HepG2 (cell line): ENCODE data around the gene A2ML1. TPM values are rescaled to one million over a fixed set of nuclear protein-coding genes. Genes with fewer than 3 reads are reported as not detected.
"Not testable (repeated sequence)": the region's sequence is repeated elsewhere in the genome, so short reads cannot be mapped to it uniquely, and the experiment has no call there.

ENCODE experiments used
- ATAC-seq: fragments of 200-7000 bp; cut with Tn5 transposase; 3 replicates; pipeline ENCODE4 v1.9.1; 2020; ENCODE audit warnings: mild to moderate bottlenecking, moderate library complexity
- BruUV-seq: library from RNA; stranded (reverse); fragments of 400-500 nt; replicated peaks from 2 replicates; lab custom pipeline; 2021; lab: Mats Ljungman, UMichigan
- CTCF ChIA-PET: fragments of 300-600 bp; formaldehyde crosslinking; extraction: SDS; loops from one replicate; lab custom pipeline; 2021; ENCODE audit warnings: low total read pairs, inconsistent platforms, low intra/inter-chr PET ratio; lab: Yijun Ruan, JAX
- POLR2A ChIA-PET: fragments of 350-600 bp; sonication (Branson Sonifier 250); formaldehyde crosslinking; loops from one replicate; lab custom pipeline; 2020; ENCODE audit warnings: antibody characterized with exemption, inconsistent platforms; lab: Yijun Ruan, JAX
- DNase-seq: peaks from one replicate; pipeline ENCODE4 v3.0.0-alpha.2; 2015; ENCODE audit warnings: low spot score
- FAIRE-seq: peaks from 3 replicates; lab custom pipeline; 2011; peaks lifted over from hg19 to GRCh38; lab: Jason Lieb, UNC
- H2AFZ ChIP-seq: one replicate; pipeline ENCODE4 v1.6.1; 2011; ENCODE audit warnings: low read length, inconsistent platforms
- H3K27ac ChIP-seq: fragments of 300-600 bp; 3 replicates; pipeline ENCODE4 v1.8.0; 2011; ENCODE audit warnings: mixed run types, mild to moderate bottlenecking, mixed read lengths, low read length, inconsistent platforms; ENCODE audit not compliant: insufficient read depth; ENCODE audit errors: extremely low read length
- H3K27me3 ChIP-seq, 2 experiments: fragments of 200-600 bp in 1 of 2; 2 replicates in 1 of 2; 3 replicates in 1 of 2; pipeline versions ENCODE4 v1.6.0 to v1.8.0; 2011; ENCODE audit warnings: low read length in 2 of 2, mild to moderate bottlenecking in 2 of 2, moderate library complexity in 2 of 2, inconsistent platforms in 1 of 2; ENCODE audit not compliant: insufficient read depth in 2 of 2, control insufficient read depth in 1 of 2
- H3K36me3 ChIP-seq, 2 experiments: fragments of 200-600 bp in 1 of 2; replicated peaks in 1 of 2; 2 replicates in 1 of 2; 3 replicates in 1 of 2; pipeline versions ENCODE4 v1.5.1 to v1.8.0; 2011; ENCODE audit warnings: low read length in 2 of 2, inconsistent platforms in 1 of 2; ENCODE audit not compliant: insufficient read depth in 2 of 2, control insufficient read depth in 1 of 2
- H3K4me1 ChIP-seq: 2 replicates; pipeline ENCODE4 v1.5.1; 2012; ENCODE audit warnings: low read length, inconsistent platforms; ENCODE audit not compliant: insufficient read depth
- H3K4me2 ChIP-seq: 2 replicates; pipeline ENCODE4 v1.6.0; 2011; ENCODE audit warnings: low read depth, low read length, inconsistent platforms
- H3K4me3 ChIP-seq, 3 experiments: fragments of 200-600 bp in 1 of 3; sonication (generic), shearing (Covaris generic) in 1 of 3; replicated peaks in 1 of 3; 2 replicates each; pipeline ENCODE4 v1.5.1; 2011 to 2016; ENCODE audit warnings: low read length in 3 of 3, inconsistent platforms in 2 of 3, low read depth in 2 of 3, mild to moderate bottlenecking in 2 of 3, control low read depth in 1 of 3, mixed read lengths in 1 of 3; ENCODE audit not compliant: insufficient read depth in 1 of 3
- H3K79me2 ChIP-seq: one replicate; pipeline ENCODE4 v1.6.1; 2011; ENCODE audit warnings: low read length, inconsistent platforms; ENCODE audit not compliant: insufficient read depth
- H3K9ac ChIP-seq: 2 replicates; pipeline ENCODE4 v1.6.0; 2011; ENCODE audit warnings: mild to moderate bottlenecking, low read depth, low read length, inconsistent platforms; ENCODE audit not compliant: insufficient read depth
- H3K9me3 ChIP-seq: 2 replicates; pipeline ENCODE4 v1.5.1; 2012; ENCODE audit warnings: mild to moderate bottlenecking, low read length
- H4K20me1 ChIP-seq: 2 replicates; pipeline ENCODE4 v1.6.0; 2011; ENCODE audit warnings: inconsistent platforms, mild to moderate bottlenecking, low read length, moderate library complexity; ENCODE audit not compliant: insufficient read depth
- ASH2L ChIP-seq: fragments of 300-600, 200-600 bp; sonication (generic); IDR thresholded peaks from 2 replicates; pipeline ENCODE4 v1.7.0; 2017; ENCODE audit warnings: low read depth, mild to moderate bottlenecking, moderate library complexity, mixed read lengths, low read length; ENCODE audit not compliant: insufficient read length
- ATF1 ChIP-seq: IDR thresholded peaks from 2 replicates; pipeline ENCODE4 v1.6.1; 2016; ENCODE audit warnings: mild to moderate bottlenecking, control low read depth
- CCDC6 ChIP-seq: sonication (generic); formaldehyde crosslinking; IDR thresholded peaks from 2 replicates; pipeline ENCODE4 v1.8.1; 2022; ENCODE audit warnings: mild to moderate bottlenecking, missing genetic modification reagents, moderate library complexity
- CTCF ChIP-seq: sonication (generic); formaldehyde crosslinking; IDR thresholded peaks from 2 replicates; pipeline ENCODE4 v1.5.0; 2020; ENCODE audit warnings: mild to moderate bottlenecking, missing genetic modification reagents, moderate library complexity
- FOSL1 ChIP-seq: sonication (generic); formaldehyde crosslinking; IDR thresholded peaks from 2 replicates; pipeline ENCODE4 v1.9.0; 2021; ENCODE audit warnings: missing genetic modification reagents, borderline replicate concordance
- GABPA ChIP-seq, 2 experiments: IDR thresholded peaks; 2 replicates each; pipeline ENCODE4 v1.6.1; 2011 to 2016; ENCODE audit warnings: low read depth in 2 of 2, low read length in 1 of 2, missing biosample characterization in 1 of 2, missing genetic modification characterization in 1 of 2
- GABPB1 ChIP-seq: IDR thresholded peaks from 2 replicates; pipeline ENCODE4 v1.6.1; 2016; ENCODE audit warnings: mild to moderate bottlenecking, missing genetic modification reagents, moderate library complexity, missing compliant biosample characterization
- MAZ ChIP-seq, 2 experiments: sonication (generic) in 1 of 2; formaldehyde crosslinking in 1 of 2; IDR thresholded peaks; 2 replicates each; pipeline versions ENCODE4 v1.5.0 to v1.6.1; 2012 to 2020; ENCODE audit warnings: low read depth in 2 of 2, mild to moderate bottlenecking in 2 of 2, borderline replicate concordance in 1 of 2, improper control_type of control experiment in 1 of 2, low read length in 1 of 2, missing genetic modification reagents in 1 of 2, moderate library complexity in 1 of 2
- MXI1 ChIP-seq: IDR thresholded peaks from 3 replicates; pipeline ENCODE4 v1.6.1; 2012; ENCODE audit warnings: low read depth, low read length, inconsistent platforms, borderline replicate concordance
- NR2C2 ChIP-seq: sonication (generic); formaldehyde crosslinking; IDR thresholded peaks from 2 replicates; pipeline ENCODE4 v1.4.0; 2020; ENCODE audit warnings: missing genetic modification reagents, mild to moderate bottlenecking, moderate library complexity, borderline replicate concordance
- RFX1 ChIP-seq: fragments of 450-650 bp; IDR thresholded peaks from 2 replicates; pipeline ENCODE4 v1.6.1; 2017
- RFX3 ChIP-seq: IDR thresholded peaks from 2 replicates; pipeline ENCODE4 v1.6.1; 2016; ENCODE audit warnings: missing biosample characterization, missing genetic modification reagents
- SIN3A ChIP-seq: IDR thresholded peaks from 2 replicates; pipeline ENCODE4 v1.6.1; 2011; ENCODE audit warnings: low read depth, mild to moderate bottlenecking, control low read depth, low read length, borderline replicate concordance
- U2AF2 ChIP-seq: fragments of 200-400 bp; formaldehyde crosslinking; IDR thresholded peaks from 2 replicates; pipeline ENCODE4 v1.6.1; 2017; ENCODE audit warnings: low read depth, mild to moderate bottlenecking, low read length
- ZFY ChIP-seq: sonication (generic); formaldehyde crosslinking; IDR thresholded peaks from 2 replicates; pipeline ENCODE4 v1.4.0; 2020; ENCODE audit warnings: missing genetic modification reagents
- WGBS: methylation state at CpG from one replicate; pipeline ENCODE4 v1.1.6; 2017; ENCODE audit warnings: low lambda C conversion rate; 5-methylcytosine and 5-hydroxymethylcytosine counted together
- in situ Hi-C: cut with HindIII; loops from 2 replicates; pipeline ENCODE4 v1.10.0; 2017; ENCODE audit warnings: low pct_unique_long_range_greater_than_20kb; ENCODE audit not compliant: extremely low pct_ligation_motif_present
- intact Hi-C: fragments of 100-400 bp; cut with micrococcal nuclease; formaldehyde crosslinking; loops from one replicate; pipeline ENCODE4 v1.10.0; 2022; ENCODE audit not compliant: unreplicated experiment
- polyA plus RNA-seq, 8 experiments: library from polyadenylated mRNA; depleted of rRNA in 3 of 8; stranded (reverse) in 7 of 8; unstranded in 1 of 8; fragments of >200 nt; fragmentation: Illumina TruSeq in 4 of 8; extraction: Trizol in 4 of 8; gene quantifications; 2 replicates each; pipeline versions ENCODE4 v1.2.1 to v1.2.3, GENCODE V29; 2011 to 2016; ENCODE audit warnings: low read depth in 4 of 8, missing spikeins in 1 of 8, mixed read lengths in 1 of 8; ENCODE audit not compliant: insufficient read depth in 1 of 8
- total RNA-seq, 5 experiments: library from RNA; depleted of rRNA; stranded (reverse); fragments of >200 nt; fragmentation: Illumina TruSeq; extraction: Trizol; gene quantifications; 2 replicates each; pipeline ENCODE4 v1.2.3, GENCODE V29; 2016; ENCODE audit warnings: low read depth in 1 of 5

The A2ML1 gene
- total and polyA plus RNA-seq, 2 of the 13 experiments (the other 11 are each of a cell fraction or from before 2014, with no cell fraction given), result not detected

GRCh38 chr12:8913702-8914032 lies 91.2 kb downstream of the A2ML1 start:
- H3K36me3 ChIP-seq, result no peaks in the 10 kb centered on the region
- H3K9me3 ChIP-seq, result no peaks in the 10 kb centered on the region
- TF ChIP-seq FOSL1 (CRISPR knock-in tag), result no peak
- 0 out of 2 replicates have a peak, but pooled peaks have one; percentile 34 for TF ChIP-seq CCDC6 (CRISPR knock-in tag)
- peaks cover 0 to 2% of the 10 kb centered on the region in 2 experiments; a peak in 3 of 5 replicates for H3K27me3 ChIP-seq
- intact Hi-C loops (loop anchor here (5.0 kb wide), 2 partner anchors 34 to 124 kb away; partner anchors contain the start of gene M6PR), in situ Hi-C loops (no loop called here)
- H3K79me2 ChIP-seq, result no peaks in the 10 kb centered on the region
- 56% methylated on average over 6 of the region's 6 CpGs for WGBS
- no peak for ATAC-seq
- H3K4me2 ChIP-seq, result peak overlapping the region; percentile 80
- no peak for FAIRE-seq
- peak overlapping the region; percentile 100 for H2AFZ ChIP-seq
- peak overlapping the region; percentile 67 to 85 (median 69); a peak in 5 of 6 replicates for H3K4me3 ChIP-seq
- H3K9ac ChIP-seq, result peak overlapping the region; percentile 62; the same call in 1 of the 2 replicates
- no peaks in the 10 kb centered on the region for H4K20me1 ChIP-seq
- peaks cover 27% of the 10 kb centered on the region for H3K4me1 ChIP-seq
- peak overlapping the region; percentile 44 for H3K27ac ChIP-seq
- ChIA-PET POLR2A (no interaction called here), CTCF (no interaction called here)
- DNase-seq, result no peak
- BruUV-seq, result no TSS peak

GRCh38 chr12:8914033-8914715 lies 91.8 kb downstream of the A2ML1 start, which contains the start of gene PHC1:
PHC1 (plus strand) TSS chr12:8914509; CDS start chr12:8917678, 3,169 bp downstream.
- DNase-seq (peak; percentile 54), ATAC-seq (peak; percentile 87)
- POLR2A ChIA-PET, result interaction anchor here (1.9 kb wide), 1 partner anchor 35 kb away, joined by 16 read pairs; the partner anchor contains the start of gene M6PR
- H3K27me3 ChIP-seq, BruUV-seq, H3K36me3 ChIP-seq, CTCF ChIA-PET, H4K20me1 ChIP-seq, H3K9me3 ChIP-seq, FAIRE-seq, H3K79me2 ChIP-seq, in situ Hi-C loops: not testable (repeated sequence)
- H3K27ac ChIP-seq, result peak within 1 kb of the TSS; percentile 44
- intact Hi-C loops, result loop anchor here (5.0 kb wide), 2 partner anchors 33 to 123 kb away; partner anchors contain the start of gene M6PR
- H3K9ac ChIP-seq, result peak within 1 kb of the TSS; percentile 62; the same call in 1 of the 2 replicates
- peak within 1 kb of the TSS; percentile 93 for H3K4me2 ChIP-seq
- peaks cover 27% of the 10 kb centered on the region for H3K4me1 ChIP-seq
- under 1% methylated on average over 23 of the region's 57 CpGs for WGBS
- peak within 1 kb of the TSS; percentile 76 to 96 (median 85) for H3K4me3 ChIP-seq
- H2AFZ ChIP-seq, result peak within 1 kb of the TSS; percentile 100
- TF ChIP-seq ASH2L, result peak; percentile 20
- peak; percentile 72 for TF ChIP-seq RFX1
- 0 out of 2 replicates have a peak, but pooled peaks have one; percentile 41 for TF ChIP-seq U2AF2
- peak; percentile 58; the same call in 1 of the 2 replicates for TF ChIP-seq SIN3A
- peak; percentile 54; the same call in 1 of the 2 replicates for TF ChIP-seq GABPA (IDR thresholded peaks at IDR 0.05; ENCODE audit: low read depth, low read length)
- peak; percentile 60 for TF ChIP-seq GABPA (CRISPR knock-in tag; IDR thresholded peaks at IDR 0.05; ENCODE audit: low read depth)
- peak; percentile 47; the same call in 1 of the 2 replicates for TF ChIP-seq ATF1 (CRISPR knock-in tag)
- peak; percentile 92 for TF ChIP-seq RFX3 (CRISPR knock-in tag)
- TF ChIP-seq NR2C2 (CRISPR knock-in tag), result peak; percentile 87
- TF ChIP-seq ZFY (CRISPR knock-in tag), result 0 out of 2 replicates have a peak, but pooled peaks have one; percentile 39
- TF ChIP-seq MXI1, result 0 out of 3 replicates have a peak, but pooled peaks have one; percentile 31
- peak; percentile 43; the same call in 1 of the 2 replicates for TF ChIP-seq MAZ (IDR thresholded peaks at IDR 0.05; ENCODE audit: borderline replicate concordance, low read depth, low read length)
- TF ChIP-seq MAZ (CRISPR knock-in tag; IDR thresholded peaks at IDR 0.05; ENCODE audit: low read depth), result peak; percentile 72; the same call in 1 of the 2 replicates
- peak; percentile 46 for TF ChIP-seq CTCF
- peak; percentile 84 for TF ChIP-seq GABPB1 (CRISPR knock-in tag)
